Measurements from ENCODE around the gene DDX28. TPM values are rescaled to one million over a fixed set of nuclear protein-coding genes. Genes with fewer than 3 reads are reported as not detected.

Gene DDX28
- total and polyA plus RNA-seq, 2 of the 8 experiments (the other 6 are each of a cell fraction or from before 2014, with no cell fraction given) = 16.8 to 28.1 TPM

DNA sequence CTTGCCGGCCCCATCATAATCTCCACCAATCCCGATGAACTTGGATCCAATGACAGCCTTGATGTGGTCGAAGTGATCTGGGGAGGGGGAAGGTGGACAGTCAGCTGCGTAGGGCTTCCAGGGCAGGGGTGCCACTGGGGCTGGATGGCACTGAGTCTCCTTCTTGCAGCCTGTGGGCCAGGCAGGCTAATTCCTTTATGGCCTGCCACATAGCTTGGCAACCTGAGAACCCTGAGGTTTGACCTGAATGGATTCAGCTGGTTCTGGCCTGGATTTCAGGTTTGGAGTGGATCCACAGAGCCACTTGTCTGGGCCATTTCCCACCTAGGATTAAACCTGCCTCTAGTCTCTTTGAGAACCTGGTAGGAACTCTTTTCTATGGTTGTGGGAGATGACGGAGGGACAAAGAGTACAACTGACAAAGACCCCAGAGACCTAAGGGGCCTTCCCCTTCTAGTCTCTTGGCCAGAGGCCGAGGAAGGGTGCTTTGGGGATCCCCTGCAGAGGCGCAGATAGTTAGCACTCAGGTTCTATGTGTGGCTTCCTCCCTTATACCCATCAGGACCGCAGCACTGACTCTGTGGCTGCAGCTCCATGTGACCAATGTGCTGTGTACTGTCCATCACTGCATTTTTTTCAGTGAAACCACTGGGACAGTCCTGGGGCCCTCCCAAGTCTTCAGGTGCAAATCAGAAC is 33.6 kb downstream of the DDX28 start:
- H3K23me2 ChIP-seq (ENCODE audit: low read depth, low read length) = no peaks in the 10 kb centered on the region; the same call in 1 of the 2 replicates
- TF ChIP-seq BCL11A (IDR thresholded peaks at IDR 0.05; ENCODE audit: low read depth in 2 of 2, low read length in 2 of 2) (no peak), GABPA (IDR thresholded peaks at IDR 0.05; ENCODE audit: borderline replicate concordance, insufficient read depth, low read length) (no peak), SUZ12 (IDR thresholded peaks at IDR 0.05; ENCODE audit: low read length) (no peak)
- H2BK5ac ChIP-seq (ENCODE audit: low read depth, low read length) = no peak overlapping the region
- no peak overlapping the region for H3K27ac ChIP-seq (ENCODE audit: low read depth, low read length)
- no peak overlapping the region for H4K5ac ChIP-seq (ENCODE audit: insufficient read length, low read depth, low read length)
- no peaks in the 10 kb centered on the region for H3K36me3 ChIP-seq (ENCODE audit: control insufficient read depth in 2 of 4, insufficient read depth in 4 of 4, low read length in 3 of 4)
- no peak overlapping the region for H4K91ac ChIP-seq (replicated peaks; ENCODE audit: insufficient read length, low read length)
- ChIA-PET CTCF (ENCODE audit: partially characterized antibody) (interaction anchor here (0.6 to 4.1 kb wide), 5 partner anchors 8 to 54 kb away, joined by 3 to 23 read pairs (median 3); partner anchors contain the start of gene DPEP2), POLR2A (ENCODE audit: partially characterized antibody) (interaction anchor here (0.6 to 5.1 kb wide), 2 partner anchors 33 to 94 kb away, joined by 3 to 26 read pairs; partner anchors contain the start of genes DDX28 and DUS2)
- no peak overlapping the region for H3K9ac ChIP-seq (replicated peaks in 1 of 4; ENCODE audit: extremely low read depth in 1 of 4, low read depth in 3 of 4, low read length in 3 of 4)
- H3K79me2 ChIP-seq (ENCODE audit: control insufficient read depth in 1 of 2, insufficient read depth in 2 of 2, low read length in 2 of 2) = no peaks in the 10 kb centered on the region
- H3K79me1 ChIP-seq (ENCODE audit: low read depth, low read length) = no peaks in the 10 kb centered on the region; the same call in 1 of the 2 replicates
- no peak overlapping the region for H2AK5ac ChIP-seq (ENCODE audit: low read depth, low read length)
- H3K4me1 ChIP-seq (replicated peaks in 1 of 4; ENCODE audit: control insufficient read depth in 3 of 4, insufficient read depth in 4 of 4, low read length in 3 of 4) = no peaks in the 10 kb centered on the region; a peak in 3 of 7 replicates
- H3K27me3 ChIP-seq (replicated peaks in 1 of 4; ENCODE audit: control insufficient read depth in 3 of 4, extremely low read depth in 1 of 4, insufficient read depth in 3 of 4, low read length in 3 of 4) = peaks cover 0 to 12% (median 8%) of the 10 kb centered on the region in 4 experiments; a peak in 5 of 7 replicates
- H2BK15ac ChIP-seq (ENCODE audit: low read length) = no peak overlapping the region
- no peak overlapping the region for H3K14ac ChIP-seq (ENCODE audit: insufficient read length)
- H3K4me3 ChIP-seq (ENCODE audit: extremely low read depth in 1 of 4, insufficient read depth in 2 of 4, low read depth in 3 of 4, low read length in 4 of 4) = no peak overlapping the region
- WGBS, 2 experiments (ENCODE audit: extremely low coverage in 1 of 2, insufficient coverage in 1 of 2, insufficient read length in 1 of 2, insufficient replicate concordance in 2 of 2, low coverage in 1 of 2, low lambda C conversion rate in 2 of 2, missing lambda C conversion rate in 1 of 2) = 94% methylated on average over 7 of the region's 8 CpGs; no CpG with 5 or more reads in 1 of the 2 experiments
- 0 out of 2 replicates have a peak overlapping the region, but pooled peaks have one; percentile 27 for H2BK12ac ChIP-seq (ENCODE audit: low read depth, low read length)
- no peak overlapping the region for H3K4ac ChIP-seq (replicated peaks; ENCODE audit: insufficient read length, low read depth, low read length)
- H2BK20ac ChIP-seq (ENCODE audit: low read length) = no peak overlapping the region
- no peak overlapping the region for H2AFZ ChIP-seq (ENCODE audit: low read length)
- no peak overlapping the region for H3K4me2 ChIP-seq (ENCODE audit: insufficient read depth in 1 of 2, low read depth in 2 of 2, low read length in 2 of 2)
- no peak overlapping the region for H3K18ac ChIP-seq (ENCODE audit: extremely low read depth, low read length)
- DNase-seq (ENCODE audit: low read depth in 1 of 2, low spot score in 2 of 2) (no peak), FAIRE-seq (no peak)
- H3K56ac ChIP-seq (replicated peaks; ENCODE audit: insufficient read length, low read depth, low read length) = no peak overlapping the region
- no peaks in the 10 kb centered on the region for H4K20me1 ChIP-seq (replicated peaks in 1 of 2; ENCODE audit: control insufficient read depth in 1 of 2, insufficient read depth in 2 of 2, low read length in 2 of 2)
- H3K23ac ChIP-seq (ENCODE audit: insufficient read length) = no peak overlapping the region
- H3K9me3 ChIP-seq (ENCODE audit: insufficient read depth in 2 of 2, low read depth in 1 of 2, low read length in 1 of 2) = no peaks in the 10 kb centered on the region
- H2BK120ac ChIP-seq (replicated peaks; ENCODE audit: low read depth, low read length) = no peak overlapping the region
- H4K8ac ChIP-seq (ENCODE audit: extremely low read depth, insufficient read depth, low read length) = peak overlapping the region; percentile 77; the same call in 1 of the 2 replicates
